ENCODE measurements around the gene MST1.

Gene MST1

DNA sequence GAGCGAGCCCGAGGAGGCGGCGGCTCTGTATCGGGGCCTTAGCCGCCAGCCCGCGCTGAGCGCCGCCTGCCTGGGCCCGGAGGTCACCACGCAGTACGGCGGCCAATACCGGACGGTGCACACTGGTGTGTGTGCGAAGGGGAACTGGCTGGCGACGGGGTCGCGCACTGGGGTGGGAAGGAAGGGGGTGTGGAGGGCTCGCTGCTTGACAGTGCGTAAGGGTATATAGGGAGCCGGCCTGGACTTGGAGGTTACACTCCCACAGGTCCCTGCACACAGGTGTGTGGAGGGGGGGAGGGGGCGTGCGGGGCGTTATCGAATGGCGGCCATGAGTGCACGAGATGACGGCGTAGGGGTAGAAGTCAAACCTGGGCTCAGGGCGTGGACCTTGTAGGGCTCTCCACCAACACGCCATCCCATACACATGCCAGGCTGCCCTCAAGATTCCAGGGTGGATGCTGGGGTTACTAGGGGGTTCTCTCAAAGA, 14.7 kb downstream of the MST1 start:
- WGBS, 2 donors (ENCODE audit: extremely low coverage in 2 of 2, insufficient read length in 2 of 2, insufficient replicate concordance in 1 of 2), result no CpG with 5 or more reads among the region's 34 CpGs
- Histone ChIP-seq H2BK120ac (ENCODE audit: low read depth, low read length) (no peak overlapping the region), H3K9me3 (replicated peaks in 1 of 2; ENCODE audit: control insufficient read depth in 2 of 2, insufficient read depth in 1 of 2, low read depth in 1 of 2, low read length in 2 of 2) (no peaks in the 10 kb centered on the region), H3K27me3 (ENCODE audit: control insufficient read depth in 3 of 3, insufficient read depth in 3 of 3, low read depth in 1 of 3, low read length in 3 of 3) (no peaks in the 10 kb centered on the region), H3K27ac (replicated peaks; ENCODE audit: low read length) (no peak overlapping the region), H4K8ac (ENCODE audit: low read depth, low read length) (no peak overlapping the region), H2AFZ (ENCODE audit: low read length) (peak overlapping the region; percentile 93), H2BK15ac (ENCODE audit: low read length) (no peak overlapping the region), H3K14ac (ENCODE audit: low read length) (no peak overlapping the region), H3K9ac (ENCODE audit: low read depth, low read length, poor library complexity) (peak overlapping the region; percentile 90), H3K4ac (ENCODE audit: low read length) (no peak overlapping the region), H2BK5ac (ENCODE audit: low read length) (peak overlapping the region; percentile 78), H3K36me3 (replicated peaks in 1 of 2; ENCODE audit: control insufficient read depth in 2 of 2, insufficient read depth in 2 of 2, low read length in 2 of 2) (peaks cover 33 to 44% of the 10 kb centered on the region in 2 donors), H3K4me3 (ENCODE audit: low read length in 2 of 2) (peak overlapping the region; percentile 90 to 96), H3K4me2 (ENCODE audit: insufficient read depth, low read length, poor library complexity, severe bottlenecking) (peak overlapping the region; percentile 72), H2AK5ac (ENCODE audit: low read depth, low read length) (peak overlapping the region; percentile 36), H3K18ac (ENCODE audit: low read length) (peak overlapping the region; percentile 88), H3K79me1 (ENCODE audit: low read depth, low read length) (peaks cover 4% of the 10 kb centered on the region), H4K91ac (ENCODE audit: low read depth, low read length, poor library complexity) (no peak overlapping the region), H2BK12ac (ENCODE audit: low read length) (no peak overlapping the region), H3K4me1 (ENCODE audit: control insufficient read depth in 2 of 2, insufficient read depth in 1 of 2, low read depth in 1 of 2, low read length in 2 of 2) (peaks cover 7 to 10% of the 10 kb centered on the region in 2 donors), H3K23ac (ENCODE audit: low read depth, low read length, poor library complexity) (peak overlapping the region; percentile 78)
- DNase-seq (ENCODE audit: low spot score), result no peak

DNA sequence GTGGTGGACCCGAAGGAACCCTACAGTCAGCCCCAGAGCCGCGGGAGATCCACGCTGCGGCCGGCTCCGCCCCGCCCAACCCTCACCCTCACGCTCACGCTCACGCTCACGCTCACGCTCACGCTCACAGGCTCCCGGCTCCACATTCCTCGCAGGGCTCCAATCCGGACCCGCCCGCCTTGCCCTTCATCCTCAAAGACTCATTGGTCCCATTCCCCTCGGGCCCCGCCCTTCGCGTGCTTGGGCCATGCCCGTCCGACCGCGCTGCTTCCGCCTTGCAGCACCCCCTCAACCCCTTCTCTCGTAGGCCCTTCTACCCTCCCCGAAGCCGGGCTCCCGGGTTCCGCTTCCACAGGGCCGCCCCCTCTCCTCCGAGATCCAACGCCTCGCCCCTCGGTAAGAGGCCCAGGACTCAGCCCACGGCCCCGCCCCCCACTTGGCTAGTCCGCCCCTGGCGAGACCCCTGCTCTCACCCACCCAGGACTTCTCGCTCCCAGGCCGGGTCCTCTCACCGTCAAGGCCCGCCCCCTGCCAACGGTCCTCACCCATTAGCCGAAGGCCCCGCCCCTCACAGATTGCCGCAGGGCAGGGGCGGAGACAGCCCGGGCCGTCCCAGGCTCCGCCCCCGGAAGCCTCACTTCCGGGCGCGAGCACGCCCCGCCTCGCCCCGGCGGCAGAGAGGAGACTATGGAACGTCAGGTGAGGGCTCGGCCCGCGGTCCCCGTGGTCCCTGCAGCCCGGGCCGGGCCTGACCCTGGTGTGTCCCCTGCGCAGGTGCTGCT, 15.4 kb downstream of the MST1 start, which contains the start of gene APEH:
Gene APEH, plus strand, starts transcription at position 637 of the 782 bp plus-strand sequence. Its CDS starts 51 bp downstream, at position 688.
- Histone ChIP-seq H4K8ac (ENCODE audit: low read depth, low read length) (no peak within 1 kb of the TSS), H3K18ac (ENCODE audit: low read length) (peak within 1 kb of the TSS; percentile 93), H3K4ac (ENCODE audit: low read length) (peak within 1 kb of the TSS; percentile 80), H2BK120ac (ENCODE audit: low read depth, low read length) (peak within 1 kb of the TSS; percentile 73), H3K23ac (ENCODE audit: low read depth, low read length, poor library complexity) (peak within 1 kb of the TSS; percentile 78), H3K36me3 (replicated peaks in 1 of 2; ENCODE audit: control insufficient read depth in 2 of 2, insufficient read depth in 2 of 2, low read length in 2 of 2) (peaks cover 26 to 38% of the 10 kb centered on the region in 2 donors), H2BK12ac (ENCODE audit: low read length) (no peak within 1 kb of the TSS), H3K9ac (ENCODE audit: low read depth, low read length, poor library complexity) (peak within 1 kb of the TSS; percentile 90), H3K4me2 (ENCODE audit: insufficient read depth, low read length, poor library complexity, severe bottlenecking) (peak within 1 kb of the TSS; percentile 92), H2BK15ac (ENCODE audit: low read length) (peak within 1 kb of the TSS; percentile 32), H4K91ac (ENCODE audit: low read depth, low read length, poor library complexity) (no peak within 1 kb of the TSS), H2BK5ac (ENCODE audit: low read length) (peak within 1 kb of the TSS; percentile 78), H3K4me1 (ENCODE audit: control insufficient read depth in 2 of 2, insufficient read depth in 1 of 2, low read depth in 1 of 2, low read length in 2 of 2) (peaks cover 7 to 10% of the 10 kb centered on the region in 2 donors), H3K27me3 (ENCODE audit: control insufficient read depth in 3 of 3, insufficient read depth in 3 of 3, low read depth in 1 of 3, low read length in 3 of 3) (no peaks in the 10 kb centered on the region), H3K27ac (replicated peaks; ENCODE audit: low read length) (peak within 1 kb of the TSS; percentile 91), H2AFZ (ENCODE audit: low read length) (peak within 1 kb of the TSS; percentile 93), H3K9me3 (replicated peaks in 1 of 2; ENCODE audit: control insufficient read depth in 2 of 2, insufficient read depth in 1 of 2, low read depth in 1 of 2, low read length in 2 of 2) (no peaks in the 10 kb centered on the region), H3K14ac (ENCODE audit: low read length) (peak within 1 kb of the TSS; percentile 11), H2AK5ac (ENCODE audit: low read depth, low read length) (peak within 1 kb of the TSS; percentile 97), H3K79me1 (ENCODE audit: low read depth, low read length) (peaks cover 4% of the 10 kb centered on the region), H3K4me3 (ENCODE audit: low read length in 2 of 2) (peak within 1 kb of the TSS; percentile 90 to 96)
- WGBS, 2 donors (ENCODE audit: extremely low coverage in 2 of 2, insufficient read length in 2 of 2, insufficient replicate concordance in 1 of 2), result no CpG with 5 or more reads among the region's 71 CpGs
- peak; percentile 95 for DNase-seq (ENCODE audit: low spot score)

DNA sequence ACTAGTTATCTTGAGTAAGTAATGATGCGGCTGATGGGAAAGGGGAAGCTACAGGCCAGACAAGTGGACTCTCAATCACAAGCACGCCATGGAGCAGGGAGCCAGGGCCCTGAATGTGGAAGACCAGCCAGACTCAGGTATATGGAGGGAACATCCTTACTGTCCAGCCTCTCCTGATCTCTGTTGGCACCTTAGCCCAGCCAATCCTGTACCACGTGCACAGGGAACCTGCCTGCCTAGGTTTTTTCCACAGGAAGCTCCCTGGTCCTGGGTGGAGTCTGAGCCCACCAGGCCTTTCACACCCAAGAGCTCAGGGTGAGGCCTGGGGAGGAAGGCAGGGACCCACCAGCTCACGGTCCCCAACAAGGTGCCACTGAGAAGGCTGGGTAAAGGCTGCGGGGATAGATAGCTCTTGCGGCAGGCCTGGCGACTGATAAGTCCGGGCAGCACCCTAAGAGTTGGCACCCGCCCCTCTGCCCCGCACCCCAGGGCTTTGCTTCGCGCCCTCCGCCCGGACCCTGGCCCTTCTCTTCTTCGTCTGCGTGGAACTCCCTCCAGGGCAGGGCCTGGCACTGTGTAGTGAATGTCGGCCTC, 16.1 kb downstream of the MST1 start:
- H3K4me2 ChIP-seq (ENCODE audit: insufficient read depth, low read length, poor library complexity, severe bottlenecking), result peak overlapping the region; percentile 92
- no peak overlapping the region for H2BK15ac ChIP-seq (ENCODE audit: low read length)
- peak overlapping the region; percentile 91 for H3K27ac ChIP-seq (replicated peaks; ENCODE audit: low read length)
- peak overlapping the region; percentile 62 for H3K23ac ChIP-seq (ENCODE audit: low read depth, low read length, poor library complexity)
- H2BK5ac ChIP-seq (ENCODE audit: low read length), result peak overlapping the region; percentile 78
- H2AFZ ChIP-seq (ENCODE audit: low read length), result peak overlapping the region; percentile 93
- peaks cover 20 to 31% of the 10 kb centered on the region in 2 donors for H3K36me3 ChIP-seq (replicated peaks in 1 of 2; ENCODE audit: control insufficient read depth in 2 of 2, insufficient read depth in 2 of 2, low read length in 2 of 2)
- no peaks in the 10 kb centered on the region for H3K27me3 ChIP-seq (ENCODE audit: control insufficient read depth in 3 of 3, insufficient read depth in 3 of 3, low read depth in 1 of 3, low read length in 3 of 3)
- DNase-seq (ENCODE audit: low spot score), result peak; percentile 15
- H4K8ac ChIP-seq (ENCODE audit: low read depth, low read length), result no peak overlapping the region
- no CpG with 5 or more reads among the region's 17 CpGs for WGBS, 2 donors (ENCODE audit: extremely low coverage in 2 of 2, insufficient read length in 2 of 2, insufficient replicate concordance in 1 of 2)
- peaks cover 7 to 10% of the 10 kb centered on the region in 2 donors for H3K4me1 ChIP-seq (ENCODE audit: control insufficient read depth in 2 of 2, insufficient read depth in 1 of 2, low read depth in 1 of 2, low read length in 2 of 2)
- H3K18ac ChIP-seq (ENCODE audit: low read length), result peak overlapping the region; percentile 93
- peak overlapping the region; percentile 80 for H3K4ac ChIP-seq (ENCODE audit: low read length)
- peak overlapping the region; percentile 97 for H2AK5ac ChIP-seq (ENCODE audit: low read depth, low read length)
- no peaks in the 10 kb centered on the region for H3K9me3 ChIP-seq (replicated peaks in 1 of 2; ENCODE audit: control insufficient read depth in 2 of 2, insufficient read depth in 1 of 2, low read depth in 1 of 2, low read length in 2 of 2)
- H2BK120ac ChIP-seq (ENCODE audit: low read depth, low read length), result peak overlapping the region; percentile 73
- peak overlapping the region; percentile 11 for H3K14ac ChIP-seq (ENCODE audit: low read length)
- H2BK12ac ChIP-seq (ENCODE audit: low read length), result no peak overlapping the region
- H4K91ac ChIP-seq (ENCODE audit: low read depth, low read length, poor library complexity), result no peak overlapping the region
- peak overlapping the region; percentile 84 to 96 for H3K4me3 ChIP-seq (ENCODE audit: low read length in 2 of 2)
- peak overlapping the region; percentile 86 for H3K9ac ChIP-seq (ENCODE audit: low read depth, low read length, poor library complexity)
- peaks cover 4% of the 10 kb centered on the region for H3K79me1 ChIP-seq (ENCODE audit: low read depth, low read length)

All from neuronal stem cell (in vitro differentiated cells).